Panc1 (cell line): ENCODE results near the gene SLC43A1. TPM values are rescaled to one million over a fixed set of nuclear protein-coding genes. Genes with fewer than 3 reads are reported as not detected.

Experiments used
- ATAC-seq: fragments of 200-7000 bp; cut with Tn5 transposase; 2 replicates; pipeline ENCODE4 v1.9.1; 2020; ENCODE audit warnings: mild to moderate bottlenecking, moderate library complexity
- BruUV-seq: library from RNA; stranded (reverse); fragments of 400-500 nt; replicated peaks from 2 replicates; lab custom pipeline; 2021; lab: Mats Ljungman, UMichigan
- CTCF ChIA-PET: fragments of 300-600 bp; sonication (Branson Sonifier 250); formaldehyde crosslinking; loops from one replicate; lab custom pipeline; 2022; ENCODE audit warnings: antibody characterized with exemption; lab: Charles Lee
- POLR2A ChIA-PET: fragments of 300-600 bp; sonication (Branson Sonifier 250); formaldehyde crosslinking; loops from one replicate; lab custom pipeline; 2022; ENCODE audit warnings: antibody characterized with exemption; lab: Charles Lee
- DNase-seq: peaks from one replicate; pipeline ENCODE4 v3.0.0-alpha.2; 2010; ENCODE audit warnings: low read depth, low spot score
- H3K27ac ChIP-seq: 2 replicates; pipeline ENCODE4 v1.5.1; 2011; ENCODE audit warnings: mild to moderate bottlenecking, low read length, inconsistent platforms
- H3K27me3 ChIP-seq: fragments of 200-500 bp; sonication (Bioruptor generic); 2 replicates; pipeline ENCODE4 v1.6.0; 2014; ENCODE audit warnings: low read length, inconsistent platforms; ENCODE audit not compliant: control insufficient read depth, insufficient read depth
- H3K36me3 ChIP-seq: fragments of 200-500 bp; sonication (Bioruptor generic); 2 replicates; pipeline ENCODE4 v1.5.1; 2014; ENCODE audit warnings: inconsistent platforms, mild to moderate bottlenecking, low read length, moderate library complexity; ENCODE audit not compliant: control insufficient read depth, insufficient read depth
- H3K4me1 ChIP-seq: 2 replicates; pipeline ENCODE4 v1.5.1; 2011; ENCODE audit warnings: inconsistent platforms, mild to moderate bottlenecking, low read length, moderate library complexity; ENCODE audit not compliant: control insufficient read depth, insufficient read depth
- H3K4me3 ChIP-seq, 2 experiments: 2 replicates each; pipeline ENCODE4 v1.5.1; 2011 to 2012; ENCODE audit warnings: low read depth in 2 of 2, low read length in 2 of 2, mild to moderate bottlenecking in 2 of 2, inconsistent platforms in 1 of 2, moderate library complexity in 1 of 2
- H3K9me3 ChIP-seq: fragments of 200-500 bp; sonication (Bioruptor generic); 2 replicates; pipeline ENCODE4 v1.5.1; 2014; ENCODE audit warnings: low read depth, mild to moderate bottlenecking, inconsistent platforms, low read length, moderate library complexity; ENCODE audit not compliant: control insufficient read depth, insufficient read depth
- CTCF ChIP-seq: fragments of 450-650 bp; IDR thresholded peaks from 2 replicates; pipeline ENCODE4 v1.5.1; 2017; ENCODE audit warnings: mild to moderate bottlenecking
- POLR2AphosphoS5 ChIP-seq: IDR thresholded peaks from 2 replicates; pipeline ENCODE4 v1.6.1; 2012; ENCODE audit warnings: mild to moderate bottlenecking, low read depth, low read length, moderate library complexity
- SIN3A ChIP-seq: IDR thresholded peaks from 2 replicates; pipeline ENCODE4 v1.6.1; 2012; ENCODE audit warnings: low read depth, mild to moderate bottlenecking, low read length, moderate library complexity, borderline replicate concordance; ENCODE audit not compliant: insufficient read depth
- TCF7L2 ChIP-seq: IDR thresholded peaks from 2 replicates; pipeline ENCODE4 v1.6.1; 2011; ENCODE audit warnings: mild to moderate bottlenecking, low read depth, low read length, inconsistent platforms
- in situ Hi-C: cut with HindIII; loops from 2 replicates; pipeline ENCODE4 v1.10.0; 2016; ENCODE audit warnings: low sequenced_read_pairs, low pct_unique_long_range_greater_than_20kb
- intact Hi-C: fragments of 100-400 bp; cut with micrococcal nuclease; formaldehyde crosslinking; loops from one replicate; pipeline ENCODE4 v1.10.0; 2022; ENCODE audit not compliant: unreplicated experiment
- total RNA-seq: library from RNA; stranded (reverse); gene quantifications from one replicate; pipeline ENCODE4 v1.2.1, GENCODE V29; 2021; ENCODE audit not compliant: unreplicated experiment

The SLC43A1 gene
- total RNA-seq, 1 experiment from 2014 or later: 2.0 TPM

- no peak for TF ChIP-seq TCF7L2
- no peak for TF ChIP-seq SIN3A
- H3K27me3 ChIP-seq: no peaks in the 10 kb centered on the region
- peaks cover 6% of the 10 kb centered on the region; the same call in 1 of the 2 replicates for H3K4me1 ChIP-seq
- H3K36me3 ChIP-seq: no peaks in the 10 kb centered on the region
- POLR2A ChIA-PET: interaction anchor here (0.7 kb wide), 1 partner anchor 16 kb away, joined by 4 read pairs; the partner anchor contains the start of gene SLC43A1
- no peaks in the 10 kb centered on the region for H3K9me3 ChIP-seq
- CTCF ChIA-PET: no interaction called here
- peak overlapping the region; percentile 33 to 62 for H3K4me3 ChIP-seq
- BruUV-seq: no TSS peak
- intact Hi-C loops (no loop called here), in situ Hi-C loops (no loop called here)
- ATAC-seq: peak; percentile 99
- DNase-seq: no peak
- H3K27ac ChIP-seq: no peak overlapping the region
Measured at GRCh38 chr11:57499413-57499982, 16.0 kb downstream of the SLC43A1 start.

- TF ChIP-seq CTCF (no peak), SIN3A (no peak), POLR2AphosphoS5 (no peak)
- no peaks in the 10 kb centered on the region for H3K9me3 ChIP-seq
- no peaks in the 10 kb centered on the region for H3K27me3 ChIP-seq
- no peak overlapping the region for H3K4me3 ChIP-seq
- no peak for DNase-seq
- intact Hi-C loops (no loop called here), in situ Hi-C loops (no loop called here)
- ChIA-PET CTCF (no interaction called here), POLR2A (interaction anchor here (0.7 kb wide), 1 partner anchor 17 kb away, joined by 4 read pairs; the partner anchor contains the start of gene SLC43A1)
- no peak overlapping the region for H3K27ac ChIP-seq
- H3K36me3 ChIP-seq: no peaks in the 10 kb centered on the region
- H3K4me1 ChIP-seq: peaks cover 6% of the 10 kb centered on the region; the same call in 1 of the 2 replicates
- BruUV-seq: no TSS peak
- ATAC-seq: no peak
Measured at GRCh38 chr11:57498540-57498939, 17.0 kb downstream of the SLC43A1 start.

- H3K4me3 ChIP-seq: no peak overlapping the region
- ChIA-PET POLR2A (no interaction called here), CTCF (no interaction called here)
- no peaks in the 10 kb centered on the region for H3K27me3 ChIP-seq
- H3K9me3 ChIP-seq: no peaks in the 10 kb centered on the region
- intact Hi-C loops (no loop called here), in situ Hi-C loops (no loop called here)
- no peak overlapping the region for H3K27ac ChIP-seq
- no peaks in the 10 kb centered on the region for H3K36me3 ChIP-seq
- no TSS peak for BruUV-seq
- no peak for ATAC-seq
- DNase-seq: no peak
- TF ChIP-seq POLR2AphosphoS5: no peak
- peaks cover 6% of the 10 kb centered on the region; the same call in 1 of the 2 replicates for H3K4me1 ChIP-seq
Measured at GRCh38 chr11:57497303-57498247, 17.9 kb downstream of the SLC43A1 start.
